GM18517 (cell line): ENCODE measurements around the gene NAALADL2.

Source experiments
- ATAC-seq: cut with Tn5 transposase; IDR thresholded peaks from one replicate; pipeline ENCODE4 v1.9.1; 2021; ENCODE audit warnings: mild to moderate bottlenecking, moderate library complexity; ENCODE audit not compliant: unreplicated experiment

The NAALADL2 gene

GRCh38 chr3:174859114-174859735 is at the start of gene NAALADL2:
Gene NAALADL2, plus strand, starts transcription at chr3:174859334.
- no peak for ATAC-seq

DNA sequence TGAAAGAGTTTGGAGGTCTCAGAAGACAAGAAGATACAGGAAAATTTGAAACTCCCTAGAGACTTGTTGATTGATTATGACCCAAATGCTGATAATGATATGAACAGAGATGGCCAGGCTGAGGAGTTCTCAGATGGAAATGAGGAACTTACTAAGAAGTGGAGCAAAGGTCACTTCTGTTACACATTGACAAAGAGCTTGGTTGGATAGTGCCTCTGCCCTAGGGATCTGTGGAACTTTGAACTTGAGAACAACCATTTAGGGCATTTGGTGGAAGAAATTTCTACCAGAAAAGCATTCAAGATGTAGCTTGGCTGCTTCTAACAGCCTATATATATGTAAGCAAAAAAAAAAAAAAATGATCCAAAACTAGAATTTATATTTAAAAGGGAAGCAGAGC is 48.9 kb upstream of the NAALADL2 start:
- no peak for ATAC-seq

DNA sequence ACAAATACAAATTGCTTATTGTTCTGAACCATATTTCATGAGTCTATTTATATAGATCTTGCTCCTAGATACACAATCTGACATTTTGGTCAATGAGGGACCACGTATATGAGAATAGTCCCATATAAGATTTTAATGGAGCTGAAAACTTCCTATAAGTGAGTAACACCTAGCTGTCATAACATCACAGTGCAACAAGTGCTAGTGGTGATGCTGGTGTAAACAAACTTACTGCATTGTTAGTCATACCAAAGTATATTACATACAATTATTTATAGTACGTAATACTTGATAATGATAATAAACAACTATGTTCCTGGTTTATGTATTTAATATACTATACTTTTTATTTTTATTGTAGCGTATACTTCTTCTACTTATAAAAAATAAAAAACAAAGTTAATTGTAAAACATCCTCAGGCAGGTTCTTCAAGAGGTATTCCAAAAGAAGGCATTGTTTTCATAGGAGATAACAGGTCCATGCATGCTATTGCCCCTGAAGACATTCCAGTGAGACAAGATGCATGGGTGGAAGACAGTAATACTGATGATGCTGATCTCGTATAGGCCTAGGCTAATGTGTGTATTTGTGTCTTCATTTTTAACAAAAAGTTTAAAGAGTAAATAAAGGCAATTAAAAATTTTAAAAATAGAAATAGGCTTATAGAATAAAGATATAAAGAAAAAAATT is 46.8 kb upstream of the NAALADL2 start:
- no peak for ATAC-seq

- ATAC-seq: no peak
Measured at GRCh38 chr3:174815750-174816149, 43.4 kb upstream of the NAALADL2 start.

DNA sequence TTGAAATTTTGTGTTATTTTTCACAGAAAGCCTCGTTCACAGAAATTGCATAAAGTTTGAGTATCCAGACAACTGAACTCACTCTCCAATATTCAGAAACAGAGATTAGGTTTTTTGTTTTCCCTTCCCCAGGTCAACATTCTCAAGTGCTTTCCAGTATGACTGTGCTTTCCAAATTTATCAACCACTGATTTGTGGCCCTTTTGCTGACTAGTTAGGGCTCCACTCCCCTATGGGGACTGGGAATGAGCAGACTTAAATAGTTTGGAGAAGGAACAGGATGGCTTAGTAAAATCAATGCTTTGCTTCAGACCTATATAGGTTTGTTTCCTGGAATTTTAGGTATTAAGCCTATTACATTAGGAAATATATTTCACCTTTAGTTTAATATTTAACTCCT is 38.2 kb upstream of the NAALADL2 start:
- no peak for ATAC-seq

DNA sequence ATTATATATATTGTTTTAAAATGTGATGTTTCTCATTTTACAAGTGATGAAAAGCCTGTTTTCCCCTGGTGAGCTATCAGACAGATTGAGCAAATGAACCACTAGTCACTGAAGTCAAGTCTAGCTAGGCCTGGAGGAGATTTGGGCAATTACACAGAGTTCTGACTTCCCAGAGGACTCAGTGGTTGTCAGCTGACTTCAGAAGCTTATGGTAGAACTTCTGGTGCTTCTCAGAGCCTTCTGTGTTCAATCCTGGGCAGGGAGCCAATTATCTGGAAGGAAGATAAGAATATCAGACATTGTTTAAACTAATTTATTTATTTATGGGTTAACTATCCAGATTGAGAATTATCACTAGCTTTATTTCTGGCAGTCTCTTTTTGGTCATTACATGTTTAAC is 37.7 kb upstream of the NAALADL2 start:
- no peak for ATAC-seq

DNA sequence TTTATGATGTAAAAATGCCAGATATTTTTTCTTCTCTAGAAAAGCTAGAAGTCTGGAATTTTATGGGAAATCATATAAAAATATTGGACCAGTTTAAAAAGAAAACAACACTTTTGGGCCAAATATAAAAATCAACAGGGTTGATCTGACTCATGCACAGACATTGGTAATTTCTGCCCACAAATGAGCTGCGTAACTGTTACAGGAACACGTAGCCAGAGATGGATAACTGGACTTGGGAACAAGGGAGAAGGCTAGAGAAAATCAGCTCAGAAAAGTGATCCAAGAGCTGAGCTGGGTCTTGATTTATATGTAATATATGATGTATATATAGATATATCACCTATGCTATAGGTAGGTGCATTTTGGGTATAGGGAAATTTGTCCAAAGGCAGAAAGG is 36.8 kb upstream of the NAALADL2 start:
- ATAC-seq: no peak

DNA sequence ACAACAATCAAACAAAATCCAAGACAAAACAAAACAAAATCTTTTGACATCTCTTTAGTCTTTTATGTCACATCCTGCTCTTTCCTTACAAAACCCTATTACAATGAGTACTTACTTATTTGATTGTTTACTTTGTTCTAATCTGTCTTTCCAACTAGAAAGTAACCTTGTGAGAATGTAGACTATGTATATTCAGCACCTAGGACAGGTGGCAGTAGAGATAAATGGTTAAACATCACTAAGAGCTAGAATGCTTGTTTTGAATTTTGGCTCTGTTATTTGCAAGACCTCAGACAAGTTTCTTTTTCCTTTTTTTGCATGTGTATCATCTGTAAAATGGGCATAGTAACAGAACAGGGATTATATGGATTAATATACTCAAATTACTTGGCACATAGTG is 33.1 kb upstream of the NAALADL2 start:
- ATAC-seq: no peak

DNA sequence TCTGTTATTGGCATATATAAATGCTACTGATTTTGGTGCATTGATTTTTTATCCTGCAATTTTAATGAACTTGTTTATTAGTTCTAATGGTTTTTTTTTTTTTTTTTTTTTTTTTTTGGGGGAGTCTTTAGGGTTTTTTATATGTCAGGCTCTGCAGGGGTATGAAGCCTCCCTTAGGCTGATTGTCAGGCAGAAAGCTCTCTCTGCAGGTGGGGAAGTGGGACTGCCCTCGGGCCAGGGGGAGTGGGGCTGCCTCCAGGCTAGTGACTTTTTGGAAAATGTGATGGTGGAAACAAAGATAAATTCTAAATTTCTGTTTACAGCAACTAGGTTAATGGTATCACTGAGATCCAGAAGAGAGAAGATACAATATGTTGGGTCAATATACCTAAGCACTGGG is 14.4 kb upstream of the NAALADL2 start:
- no peak for ATAC-seq

GRCh38 chr3:174846055-174846454 is 13.1 kb upstream of the NAALADL2 start:
- no peak for ATAC-seq

GRCh38 chr3:174854987-174855386 is 4.1 kb upstream of the NAALADL2 start:
- no peak for ATAC-seq

GRCh38 chr3:174857301-174857700 is 1.8 kb upstream of the NAALADL2 start:
- no peak for ATAC-seq

DNA sequence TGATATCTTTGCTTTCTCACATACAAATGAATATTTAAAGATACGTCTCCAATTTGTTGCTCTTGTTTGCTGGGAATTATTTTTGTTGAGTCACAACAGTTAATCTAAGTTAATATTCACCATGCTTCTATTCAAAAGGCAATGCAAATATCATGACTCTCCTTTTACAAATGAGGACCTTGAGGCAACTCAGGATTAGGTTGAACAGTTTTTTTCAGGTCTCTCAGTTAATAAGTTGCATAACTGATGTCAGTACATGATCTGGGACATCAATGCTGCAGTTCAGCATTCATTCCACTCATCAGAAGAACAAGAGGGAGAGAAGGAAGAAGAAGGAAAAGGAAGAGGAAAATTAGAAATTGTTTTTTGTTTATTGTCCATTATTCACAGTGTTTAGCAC is 781 bp upstream of the NAALADL2 start:
- no peak for ATAC-seq

GRCh38 chr3:174859756-174860155 is 622 bp downstream of the NAALADL2 start:
- ATAC-seq: no peak

DNA sequence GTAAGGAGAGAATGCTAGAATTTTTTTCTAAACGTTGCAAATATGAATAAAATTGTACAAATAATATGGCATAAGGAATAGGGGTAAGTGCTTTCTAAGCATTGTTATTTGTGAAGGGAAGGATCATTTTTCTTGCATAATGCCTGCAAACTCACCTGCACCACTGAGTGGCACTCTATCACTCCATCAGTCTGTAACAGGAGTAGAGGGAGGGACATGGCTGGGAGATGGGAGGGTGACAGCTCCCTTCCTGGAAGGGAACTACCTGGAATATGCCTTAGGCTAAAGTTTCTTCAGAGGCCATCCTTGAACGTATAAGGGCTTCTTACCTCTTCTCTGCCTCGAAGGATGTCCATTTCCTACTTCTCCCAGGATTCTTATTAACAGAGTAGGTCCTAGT is 3.0 kb downstream of the NAALADL2 start:
- no peak for ATAC-seq

DNA sequence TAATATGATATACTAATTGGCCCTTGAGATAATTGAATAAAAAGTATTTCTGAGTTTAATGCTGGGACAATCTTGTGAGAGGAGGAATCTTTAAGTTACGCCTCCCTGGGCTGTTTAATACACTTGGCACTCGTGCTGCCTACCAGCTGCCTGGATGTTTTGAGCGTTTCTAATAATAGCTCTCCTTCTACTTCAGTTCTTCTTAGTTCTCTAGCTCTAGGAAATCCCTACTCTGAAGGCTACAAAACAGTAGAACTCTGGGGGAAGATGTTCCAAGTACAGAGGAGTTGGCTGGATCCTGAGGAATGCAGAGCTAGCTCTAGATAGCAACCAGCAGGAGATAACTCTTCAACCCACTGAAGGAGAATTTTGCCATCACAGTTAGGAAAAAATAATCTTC is 3.5 kb downstream of the NAALADL2 start:
- no peak for ATAC-seq

GRCh38 chr3:174863488-174863887 is 4.4 kb downstream of the NAALADL2 start:
- ATAC-seq: no peak

GRCh38 chr3:174869448-174869847 is 10.3 kb downstream of the NAALADL2 start:
- ATAC-seq: no peak

DNA sequence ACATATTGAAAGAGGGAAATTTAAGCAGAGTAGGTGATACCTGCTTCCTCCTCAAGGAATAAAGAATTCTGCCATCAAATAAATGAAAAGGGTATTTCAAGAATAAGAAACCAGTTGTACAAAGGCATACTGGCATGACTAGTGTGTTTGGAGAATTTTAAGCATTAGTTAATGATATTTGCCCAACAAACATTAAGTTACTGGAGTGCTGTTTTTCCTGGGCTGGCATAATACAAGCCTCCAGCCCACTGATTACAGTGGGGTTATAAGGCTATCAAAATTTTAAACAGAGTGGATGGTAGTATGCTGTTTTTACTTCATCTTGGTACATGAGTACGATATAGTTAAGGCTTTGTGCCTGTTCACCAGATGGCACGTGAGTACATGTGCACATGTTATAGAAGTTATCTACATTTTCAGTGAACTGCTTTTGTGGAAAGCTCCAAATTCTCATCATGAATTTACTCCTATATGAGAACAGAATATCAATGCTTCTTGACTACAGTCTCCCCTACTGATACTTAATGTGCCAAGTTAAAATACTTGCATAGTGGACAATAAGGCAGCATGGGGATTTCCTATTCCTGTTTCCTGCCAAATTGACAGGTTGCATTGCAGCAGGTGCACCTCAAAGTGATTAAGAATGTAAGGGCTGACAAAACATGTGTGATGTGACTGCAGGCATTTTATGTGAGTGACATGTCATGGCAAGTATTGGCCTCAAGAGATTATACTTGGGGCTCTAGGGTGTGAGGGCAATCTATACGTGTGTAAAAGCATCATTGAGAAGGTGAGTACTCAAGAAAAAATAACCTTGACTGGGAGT is 14.9 kb downstream of the NAALADL2 start:
- ATAC-seq: no peak

- ATAC-seq: no peak
Measured at GRCh38 chr3:174882789-174883188, 23.7 kb downstream of the NAALADL2 start.

DNA sequence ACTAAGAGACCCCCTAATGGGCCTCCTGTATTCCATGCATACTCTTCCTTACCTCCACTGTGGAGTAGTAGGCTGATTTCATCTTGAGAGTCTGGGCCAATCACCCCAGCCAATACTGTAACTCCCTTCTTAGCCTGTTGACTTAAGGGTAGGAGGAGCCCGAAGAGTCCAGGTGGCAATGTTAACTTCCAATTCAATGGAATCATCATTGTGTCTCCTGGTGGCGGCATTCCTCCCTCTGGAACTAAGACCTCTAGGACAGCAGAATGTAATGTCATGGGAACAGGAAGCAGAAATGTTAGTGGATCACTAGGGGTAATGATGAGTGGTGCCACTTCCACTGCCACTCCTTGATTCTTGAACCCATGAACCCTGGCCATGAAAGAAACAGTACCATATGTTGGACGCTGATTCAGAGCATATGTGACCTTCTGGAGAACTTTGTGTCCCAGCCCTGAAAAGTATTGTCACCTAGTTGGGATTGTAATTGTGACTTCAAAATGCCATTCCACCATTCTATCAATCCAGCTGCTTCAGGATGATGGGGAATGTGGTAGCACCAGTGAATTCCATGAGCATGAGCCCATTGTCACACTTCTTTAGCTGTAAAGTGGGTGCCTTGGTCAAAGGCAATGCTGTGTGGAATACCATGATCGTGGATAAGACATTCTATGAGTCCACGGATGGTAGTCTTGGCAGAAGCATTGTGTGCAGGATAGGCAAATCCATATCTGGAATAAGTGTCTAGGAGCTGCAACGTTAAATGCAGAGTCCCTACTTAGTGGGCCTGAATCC is 24.9 kb downstream of the NAALADL2 start:
- no peak for ATAC-seq
